SK-N-MC (cell line): ENCODE measurements around the gene GLS.

Experiments
- EZH2 ChIP-seq: fragments of 200-600 bp; sonication (generic); IDR thresholded peaks from one replicate; pipeline ENCODE4 v1.6.1; 2017; ENCODE audit warnings: antibody characterized with exemption
- FOXP2 ChIP-seq: optimal IDR thresholded peaks from 2 replicates; pipeline ENCODE3; 2011; ENCODE audit warnings: mild to moderate bottlenecking, moderate library complexity; ENCODE audit not compliant: insufficient read depth; ENCODE audit errors: extremely low read length, control extremely low read depth
- POLR2AphosphoS5 ChIP-seq: IDR thresholded peaks from 2 replicates; pipeline ENCODE4 v1.6.1; 2012; ENCODE audit warnings: mild to moderate bottlenecking, low read depth, low read length, borderline replicate concordance

DNA sequence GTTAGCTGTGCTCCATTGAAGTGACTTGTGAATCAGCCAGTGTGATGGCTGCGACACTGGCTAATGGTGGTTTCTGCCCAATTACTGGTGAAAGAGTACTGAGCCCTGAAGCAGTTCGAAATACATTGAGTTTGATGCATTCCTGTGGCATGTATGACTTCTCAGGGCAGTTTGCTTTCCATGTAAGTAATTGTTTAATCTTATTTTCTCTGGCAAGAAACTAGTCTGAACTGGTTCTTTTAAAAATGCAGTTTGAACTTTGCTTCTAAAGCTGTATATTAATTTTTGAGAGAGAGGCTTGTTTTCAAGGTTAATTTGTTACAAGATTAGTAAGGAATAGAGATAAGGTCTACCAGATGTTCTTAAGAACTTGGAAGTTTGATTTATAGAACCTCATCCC lies 46.7 kb downstream of the GLS start:
- TF ChIP-seq POLR2AphosphoS5 (no peak), EZH2 (no peak), FOXP2 (no peak)
